Measurements from ENCODE around the gene ANO7.

GRCh38 chr2:241178961-241179360 lies 9.5 kb upstream of the ANO7 start:
- TF ChIP-seq EZH2 (IDR thresholded peaks at IDR 0.05; ENCODE audit: insufficient read depth, poor library complexity, severe bottlenecking) (no peak), EZH2phosphoT487 (IDR thresholded peaks at IDR 0.05; ENCODE audit: insufficient read depth, low read depth) (no peak)

Data from GM23248 (cell line).